GM13976 (cell line): ENCODE results near the gene KAT5.
"Not testable (repeated sequence)": the region's sequence is repeated elsewhere in the genome, so short reads cannot be mapped to it uniquely, and the experiment has no call there.

Experiments used
- DNase-seq: peaks from one replicate; pipeline ENCODE4 v3.0.0; 2012; ENCODE audit warnings: low spot score
- CTCF ChIP-seq: IDR thresholded peaks from 2 replicates; pipeline ENCODE4 v1.5.1; 2012; ENCODE audit warnings: borderline replicate concordance, mild to moderate bottlenecking; ENCODE audit not compliant: insufficient read depth; ENCODE audit errors: extremely low read depth, missing control alignments, control extremely low read depth
- in situ Hi-C: fragments of 300-500 bp; cut with MboI; formaldehyde crosslinking; loops from one replicate; pipeline ENCODE4 v1.12.0; 2022; ENCODE audit warnings: low sequenced_read_pairs, mixed read lengths, inconsistent platforms; ENCODE audit not compliant: unreplicated experiment

The KAT5 gene

GRCh38 chr11:65680192-65680743 lies 31.8 kb upstream of the KAT5 start:
- no peak for DNase-seq
- in situ Hi-C loops: no loop called here
- no peak for TF ChIP-seq CTCF

- in situ Hi-C loops: not testable (repeated sequence)
Observed at GRCh38 chr11:65683480-65683879, 28.6 kb upstream of the KAT5 start.

DNA sequence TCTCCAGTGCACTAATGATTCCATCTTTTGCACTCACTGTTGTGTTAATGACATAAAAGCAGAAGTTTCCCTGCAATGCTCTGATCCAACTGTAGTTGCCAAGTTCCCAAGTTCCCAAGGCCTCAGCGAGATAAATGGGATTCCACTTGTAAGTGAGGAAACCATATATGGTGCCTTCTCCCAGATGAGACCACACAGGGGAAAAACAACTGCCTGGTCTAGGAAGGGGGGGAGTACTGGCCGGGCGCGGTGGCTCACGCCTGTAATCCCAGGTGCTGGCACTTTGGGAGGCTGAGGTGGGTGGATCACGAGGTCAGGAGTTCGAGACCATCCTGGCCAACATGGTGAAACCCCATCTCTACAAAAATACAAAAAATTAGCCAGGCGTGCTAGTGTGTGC lies 26.1 kb upstream of the KAT5 start:
- no peak for TF ChIP-seq CTCF
- no peak for DNase-seq
- in situ Hi-C loops: no loop called here

More at GRCh38 chr11:65683480-65683879, 28.6 kb upstream of the KAT5 start:
- DNase-seq: not testable (repeated sequence)

GRCh38 chr11:65691847-65692246 lies 20.2 kb upstream of the KAT5 start:
- in situ Hi-C loops, DNase-seq: not testable (repeated sequence)

- in situ Hi-C loops: no loop called here
- TF ChIP-seq CTCF: no peak
- no peak for DNase-seq
Observed at GRCh38 chr11:65692367-65692766, 19.7 kb upstream of the KAT5 start.

DNA sequence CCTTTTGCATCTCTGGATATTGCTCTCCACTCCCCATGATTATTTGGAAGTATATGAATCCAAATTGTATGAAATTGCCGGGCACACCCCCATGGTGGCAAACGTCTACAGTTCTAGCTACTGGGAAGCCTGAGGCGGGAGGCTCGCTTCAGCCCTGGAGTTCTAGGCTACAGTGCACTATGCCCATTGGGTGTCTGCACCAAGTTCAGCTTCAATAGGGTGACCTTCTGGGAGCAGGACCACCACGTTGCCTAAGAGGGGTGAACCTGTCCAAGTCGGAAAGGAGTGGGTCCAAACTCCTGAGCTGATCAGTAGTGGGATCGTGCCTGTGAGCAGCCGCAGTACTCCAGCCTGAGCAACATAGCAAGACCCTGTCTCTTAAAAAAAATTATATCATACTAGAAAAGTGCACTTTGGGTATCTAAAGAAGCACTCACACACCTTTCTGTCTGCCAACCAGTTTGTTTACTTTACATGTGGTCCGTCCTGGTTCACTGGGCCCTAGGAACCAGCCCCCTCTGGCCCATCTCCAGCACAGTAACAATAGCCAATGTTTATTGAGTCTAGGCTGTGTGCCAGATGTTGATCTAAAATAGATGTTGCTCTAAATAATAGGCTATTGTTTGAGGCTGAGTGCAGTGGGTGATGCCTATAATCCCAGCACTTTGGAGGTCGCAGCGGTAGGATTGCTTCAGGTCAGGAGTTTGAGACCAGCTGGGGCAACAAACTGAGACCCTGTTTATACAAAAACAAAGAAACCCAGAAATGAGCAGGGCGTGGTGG lies 16.4 kb upstream of the KAT5 start:
- no peak for TF ChIP-seq CTCF
- DNase-seq: no peak
- in situ Hi-C loops: no loop called here

DNA sequence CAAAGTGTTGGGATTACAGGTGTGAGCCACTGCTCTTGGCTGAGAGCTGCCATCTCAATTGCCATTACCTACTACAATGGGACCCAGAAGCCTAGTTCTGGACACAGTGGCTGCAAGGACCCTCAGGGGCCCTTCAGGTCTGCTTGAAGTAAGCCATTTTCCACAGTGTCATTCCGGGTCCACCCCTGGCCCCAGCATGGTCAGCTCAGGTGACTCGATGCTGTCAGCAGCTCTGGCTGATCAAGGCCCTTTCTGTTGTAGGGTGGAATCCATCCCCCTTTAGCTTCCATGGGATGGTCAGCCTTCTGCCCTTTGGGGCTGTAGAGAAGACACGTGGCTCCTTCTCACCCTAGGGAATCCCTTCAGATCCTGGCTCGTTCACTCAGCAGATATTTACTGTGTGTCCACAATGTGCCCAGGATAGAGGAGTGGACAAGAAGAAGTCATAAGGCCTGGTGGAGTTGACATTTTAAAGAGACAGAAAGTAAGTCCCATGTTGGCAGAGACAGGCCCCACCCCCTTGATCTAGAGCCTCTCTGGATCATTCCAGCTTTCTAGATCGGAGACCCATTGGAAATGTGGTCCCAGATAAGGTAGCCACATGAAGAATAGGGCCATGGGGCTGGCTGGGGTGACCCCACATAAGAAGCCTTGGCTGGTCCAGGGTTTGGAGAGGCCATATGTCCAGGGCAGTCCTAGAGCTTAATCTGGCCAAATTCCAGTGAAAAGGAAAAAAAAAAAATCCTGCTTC lies 15.1 kb upstream of the KAT5 start:
- no peak for TF ChIP-seq CTCF
- no peak for DNase-seq
- in situ Hi-C loops: no loop called here

- DNase-seq: no peak
- in situ Hi-C loops: no loop called here
- no peak for TF ChIP-seq CTCF
Observed at GRCh38 chr11:65698205-65698604, 13.8 kb upstream of the KAT5 start.
